SK-N-SH treated with all-trans-retinoic acid at 6 μM for 48 hours (cell line): ENCODE results near the gene TCL1A.

Experiments
- ARNTL ChIP-seq: fragments of 450-650 bp; formaldehyde crosslinking; IDR thresholded peaks from 2 replicates; pipeline ENCODE4 v1.5.0; 2020; ENCODE audit warnings: low read depth, mild to moderate bottlenecking, moderate library complexity, borderline replicate concordance
- CSDC2 ChIP-seq: fragments of 250-450 bp; sonication (Bioruptor Pico); IDR thresholded peaks from 2 replicates; pipeline ENCODE4 v1.5.0; 2020; ENCODE audit warnings: mild to moderate bottlenecking, moderate library complexity
- ESRRG ChIP-seq: fragments of 250-450 bp; sonication (Bioruptor Pico); IDR thresholded peaks from 2 replicates; pipeline ENCODE4 v1.6.1; 2021; ENCODE audit warnings: mild to moderate bottlenecking
- GLIS3 ChIP-seq: fragments of 250-450 bp; sonication (Bioruptor Pico); IDR thresholded peaks from 2 replicates; pipeline ENCODE4 v1.5.0; 2020; ENCODE audit warnings: mild to moderate bottlenecking, moderate library complexity
- OSR1 ChIP-seq: fragments of 250-450 bp; sonication (Bioruptor Pico); IDR thresholded peaks from 2 replicates; pipeline ENCODE4 v1.8.0; 2022; ENCODE audit warnings: moderate library complexity, mild to moderate bottlenecking, inconsistent platforms
- RARB ChIP-seq: fragments of 250-450 bp; sonication (Bioruptor Pico); IDR thresholded peaks from 2 replicates; pipeline ENCODE4 v1.8.0; 2021; ENCODE audit warnings: mild to moderate bottlenecking, moderate library complexity
- SNAI2 ChIP-seq: fragments of 250-450 bp; sonication (Bioruptor Pico); IDR thresholded peaks from 2 replicates; pipeline ENCODE4 v1.5.0; 2020; ENCODE audit warnings: mild to moderate bottlenecking, moderate library complexity
- TCF4 ChIP-seq: fragments of 250-450 bp; sonication (Bioruptor Pico); IDR thresholded peaks from 2 replicates; pipeline ENCODE4 v1.8.0; 2021; ENCODE audit warnings: mild to moderate bottlenecking, moderate library complexity, borderline replicate concordance
- ZFP3 ChIP-seq: fragments of 250-450 bp; sonication (Bioruptor Pico); IDR thresholded peaks from 2 replicates; pipeline ENCODE4 v1.5.0; 2020; ENCODE audit warnings: mild to moderate bottlenecking, moderate library complexity
- ZNF565 ChIP-seq: fragments of 450-650 bp; formaldehyde crosslinking; conservative IDR thresholded peaks from 2 replicates; pipeline ENCODE4 v1.5.0; 2020; ENCODE audit warnings: low read depth, mild to moderate bottlenecking, moderate library complexity
- TF ChIP-seq, protein P1 (sequence below): fragments of 250-450 bp; sonication (Bioruptor Pico); IDR thresholded peaks from 2 replicates; pipeline ENCODE4 v1.8.0; 2020; ENCODE audit warnings: mild to moderate bottlenecking, moderate library complexity, borderline replicate concordance
- TF ChIP-seq, protein P2 (sequence below): fragments of 250-450 bp; sonication (Bioruptor Pico); IDR thresholded peaks from 2 replicates; pipeline ENCODE4 v1.5.1; 2020; ENCODE audit warnings: low read depth, mild to moderate bottlenecking, moderate library complexity

DNA sequence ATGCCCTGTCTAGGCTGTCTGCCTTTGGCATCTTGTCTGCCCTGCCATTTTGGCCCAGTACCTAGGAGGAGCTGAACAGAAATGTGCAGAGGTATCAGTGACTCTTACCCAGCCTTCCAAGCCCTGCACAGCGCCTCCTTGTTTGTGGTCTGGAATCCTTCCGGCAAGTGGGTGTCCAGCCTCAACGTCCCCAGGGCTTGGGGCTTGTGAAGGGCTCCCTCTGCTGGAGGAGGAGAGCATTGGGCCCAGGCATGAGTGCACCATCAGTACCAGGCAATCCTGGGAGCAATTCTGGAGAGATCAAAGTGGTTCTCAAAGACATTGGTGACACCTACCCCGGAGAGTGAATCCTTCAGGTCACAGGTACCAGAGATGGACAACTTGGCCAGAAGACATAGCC, 30.1 kb downstream of the TCL1A start:
- no peak for TF ChIP-seq RARB (CRISPR knock-in tag)
- TF ChIP-seq, protein P1, sequence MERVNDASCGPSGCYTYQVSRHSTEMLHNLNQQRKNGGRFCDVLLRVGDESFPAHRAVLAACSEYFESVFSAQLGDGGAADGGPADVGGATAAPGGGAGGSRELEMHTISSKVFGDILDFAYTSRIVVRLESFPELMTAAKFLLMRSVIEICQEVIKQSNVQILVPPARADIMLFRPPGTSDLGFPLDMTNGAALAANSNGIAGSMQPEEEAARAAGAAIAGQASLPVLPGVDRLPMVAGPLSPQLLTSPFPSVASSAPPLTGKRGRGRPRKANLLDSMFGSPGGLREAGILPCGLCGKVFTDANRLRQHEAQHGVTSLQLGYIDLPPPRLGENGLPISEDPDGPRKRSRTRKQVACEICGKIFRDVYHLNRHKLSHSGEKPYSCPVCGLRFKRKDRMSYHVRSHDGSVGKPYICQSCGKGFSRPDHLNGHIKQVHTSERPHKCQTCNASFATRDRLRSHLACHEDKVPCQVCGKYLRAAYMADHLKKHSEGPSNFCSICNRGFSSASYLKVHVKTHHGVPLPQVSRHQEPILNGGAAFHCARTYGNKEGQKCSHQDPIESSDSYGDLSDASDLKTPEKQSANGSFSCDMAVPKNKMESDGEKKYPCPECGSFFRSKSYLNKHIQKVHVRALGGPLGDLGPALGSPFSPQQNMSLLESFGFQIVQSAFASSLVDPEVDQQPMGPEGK (CRISPR knock-in tag) = no peak
- no peak for TF ChIP-seq TCF4 (CRISPR knock-in tag)
- no peak for TF ChIP-seq ARNTL (CRISPR knock-in tag)
- TF ChIP-seq, protein P2, sequence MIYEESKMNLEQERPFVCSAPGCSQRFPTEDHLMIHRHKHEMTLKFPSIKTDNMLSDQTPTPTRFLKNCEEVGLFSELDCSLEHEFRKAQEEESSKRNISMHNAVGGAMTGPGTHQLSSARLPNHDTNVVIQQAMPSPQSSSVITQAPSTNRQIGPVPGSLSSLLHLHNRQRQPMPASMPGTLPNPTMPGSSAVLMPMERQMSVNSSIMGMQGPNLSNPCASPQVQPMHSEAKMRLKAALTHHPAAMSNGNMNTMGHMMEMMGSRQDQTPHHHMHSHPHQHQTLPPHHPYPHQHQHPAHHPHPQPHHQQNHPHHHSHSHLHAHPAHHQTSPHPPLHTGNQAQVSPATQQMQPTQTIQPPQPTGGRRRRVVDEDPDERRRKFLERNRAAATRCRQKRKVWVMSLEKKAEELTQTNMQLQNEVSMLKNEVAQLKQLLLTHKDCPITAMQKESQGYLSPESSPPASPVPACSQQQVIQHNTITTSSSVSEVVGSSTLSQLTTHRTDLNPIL (CRISPR knock-in tag) = no peak
- TF ChIP-seq OSR1 (CRISPR knock-in tag) = no peak
- no peak for TF ChIP-seq GLIS3 (CRISPR knock-in tag)
- TF ChIP-seq ZNF565 (CRISPR knock-in tag) = no peak
- TF ChIP-seq CSDC2 (CRISPR knock-in tag) = no peak
- TF ChIP-seq SNAI2 = no peak
- TF ChIP-seq ESRRG (CRISPR knock-in tag) = no peak
- TF ChIP-seq ZFP3 = no peak
